ENCODE results near the gene HVCN1. TPM values are rescaled to one million over a fixed set of nuclear protein-coding genes. Genes with fewer than 3 reads are reported as not detected.

HVCN1 gene
- total RNA-seq, 2 experiments from 2014 or later = 3.9 to 4.1 TPM

GRCh38 chr12:110679201-110679600 is 9.7 kb downstream of the HVCN1 start:
- H3K36me3 Mint-ChIP-seq (ENCODE audit: low read depth) = peaks cover 25% of the 10 kb centered on the region
- no peak overlapping the region for H3K4me3 Mint-ChIP-seq
- Histone ChIP-seq H3K9me3 (ENCODE audit: control insufficient read depth in 1 of 2, insufficient read depth in 1 of 2, low read length in 2 of 2) (peaks cover 6 to 9% of the 10 kb centered on the region in 2 experiments), H3K4me3 (ENCODE audit: low read length) (no peak overlapping the region), H3K27ac (ENCODE audit: low read depth in 1 of 2, low read length in 2 of 2) (no peak overlapping the region), H3K27me3 (ENCODE audit: control insufficient read depth in 1 of 2, insufficient read depth in 2 of 2, low read length in 2 of 2) (no peaks in the 10 kb centered on the region), H3K36me3 (ENCODE audit: insufficient read depth, low read length) (no peaks in the 10 kb centered on the region), H3K4me1 (ENCODE audit: insufficient read depth, low read length) (peaks cover 31% of the 10 kb centered on the region)
- H3K27ac Mint-ChIP-seq = no peak overlapping the region
- intact Hi-C loops (cut with DNase I, micrococcal nuclease) = no loop called here
- no peak for DNase-seq
- peaks cover 33% of the 10 kb centered on the region for H3K4me1 Mint-ChIP-seq (ENCODE audit: low read depth)
- CTCF ChIA-PET = no interaction called here
- ATAC-seq (ENCODE audit: poor library complexity) = no peak
- no peak for TF ChIP-seq CTCF (IDR thresholded peaks at IDR 0.05)
- peaks cover 3% of the 10 kb centered on the region for H3K9me3 Mint-ChIP-seq
- H3K27me3 Mint-ChIP-seq = no peaks in the 10 kb centered on the region
- POLR2A ChIA-PET = interaction anchor here (1.4 to 2.2 kb wide), 2 partner anchors 10 to 211 kb away, joined by 4 to 8 read pairs; partner anchors contain the start of genes FAM216A and GPN3

GRCh38 chr12:110677982-110678381 is 10.9 kb downstream of the HVCN1 start:
- peak overlapping the region; percentile 34 to 50 for H3K27ac ChIP-seq (ENCODE audit: low read depth in 1 of 2, low read length in 2 of 2)
- Mint-ChIP-seq H3K4me1 (ENCODE audit: low read depth) (peaks cover 33% of the 10 kb centered on the region), H3K4me3 (peak overlapping the region; percentile 62), H3K9me3 (peaks cover 3% of the 10 kb centered on the region), H3K27me3 (no peaks in the 10 kb centered on the region), H3K36me3 (ENCODE audit: low read depth) (peaks cover 28% of the 10 kb centered on the region), H3K27ac (peak overlapping the region; percentile 65)
- intact Hi-C loops (cut with DNase I, micrococcal nuclease) = no loop called here
- ChIA-PET POLR2A (interaction anchor here (1.2 to 2.2 kb wide), 2 partner anchors 9 to 210 kb away, joined by 4 to 8 read pairs; partner anchors contain the start of genes FAM216A and GPN3), CTCF (no interaction called here)
- H3K4me3 ChIP-seq (ENCODE audit: low read length) = no peak overlapping the region
- peaks cover 6 to 9% of the 10 kb centered on the region in 2 experiments for H3K9me3 ChIP-seq (ENCODE audit: control insufficient read depth in 1 of 2, insufficient read depth in 1 of 2, low read length in 2 of 2)
- H3K36me3 ChIP-seq (ENCODE audit: insufficient read depth, low read length) = no peaks in the 10 kb centered on the region
- DNase-seq (no peak), ATAC-seq (ENCODE audit: poor library complexity) (no peak)
- no peak for TF ChIP-seq CTCF (IDR thresholded peaks at IDR 0.05)
- no peaks in the 10 kb centered on the region for H3K27me3 ChIP-seq (ENCODE audit: control insufficient read depth in 1 of 2, insufficient read depth in 2 of 2, low read length in 2 of 2)
- H3K4me1 ChIP-seq (ENCODE audit: insufficient read depth, low read length) = peaks cover 31% of the 10 kb centered on the region

GRCh38 chr12:110677206-110677911 is 11.6 kb downstream of the HVCN1 start:
- POLR2A ChIA-PET = interaction anchor here (0.9 to 2.2 kb wide), 5 partner anchors 10 to 209 kb away, joined by 3 to 8 read pairs (median 4); partner anchors contain the start of genes FAM216A, GPN3, HVCN1 and TCTN1
- Mint-ChIP-seq H3K36me3 (ENCODE audit: low read depth) (peaks cover 34% of the 10 kb centered on the region), H3K4me3 (peak overlapping the region; percentile 62), H3K4me1 (ENCODE audit: low read depth) (peaks cover 33% of the 10 kb centered on the region), H3K9me3 (peaks cover 3% of the 10 kb centered on the region), H3K27me3 (no peaks in the 10 kb centered on the region), H3K27ac (peak overlapping the region; percentile 65)
- peaks cover 31% of the 10 kb centered on the region for H3K4me1 ChIP-seq (ENCODE audit: insufficient read depth, low read length)
- no peaks in the 10 kb centered on the region for H3K36me3 ChIP-seq (ENCODE audit: insufficient read depth, low read length)
- peaks cover 6 to 9% of the 10 kb centered on the region in 2 experiments for H3K9me3 ChIP-seq (ENCODE audit: control insufficient read depth in 1 of 2, insufficient read depth in 1 of 2, low read length in 2 of 2)
- intact Hi-C loops (cut with DNase I, micrococcal nuclease) = no loop called here
- H3K27ac ChIP-seq (ENCODE audit: low read depth in 1 of 2, low read length in 2 of 2) = peak overlapping the region; percentile 34 to 50
- CTCF ChIA-PET = no interaction called here
- ATAC-seq (ENCODE audit: poor library complexity) (no peak), DNase-seq (peak in 1 of 14 experiments; percentile 38)
- no peak for TF ChIP-seq CTCF (IDR thresholded peaks at IDR 0.05)
- no peaks in the 10 kb centered on the region for H3K27me3 ChIP-seq (ENCODE audit: control insufficient read depth in 1 of 2, insufficient read depth in 2 of 2, low read length in 2 of 2)
- H3K4me3 ChIP-seq (ENCODE audit: low read length) = no peak overlapping the region
